ENCODE measurements around the gene NWD2.

- no peak for TF ChIP-seq GATA2 (IDR thresholded peaks at IDR 0.05; ENCODE audit: low read depth, low read length)
- no peak for TF ChIP-seq GATA3 (IDR thresholded peaks at IDR 0.05; ENCODE audit: low read depth, low read length)
Measured at GRCh38 chr4:37487668-37488067, 243.1 kb downstream of the NWD2 start.

Data from SH-SY5Y (cell line).